Measurements from ENCODE around the gene FAXDC2. TPM values are rescaled to one million over a fixed set of nuclear protein-coding genes. Genes with fewer than 3 reads are reported as not detected.

The FAXDC2 gene
- total RNA-seq, 1 experiment from 2014 or later: 0.95 TPM

DNA sequence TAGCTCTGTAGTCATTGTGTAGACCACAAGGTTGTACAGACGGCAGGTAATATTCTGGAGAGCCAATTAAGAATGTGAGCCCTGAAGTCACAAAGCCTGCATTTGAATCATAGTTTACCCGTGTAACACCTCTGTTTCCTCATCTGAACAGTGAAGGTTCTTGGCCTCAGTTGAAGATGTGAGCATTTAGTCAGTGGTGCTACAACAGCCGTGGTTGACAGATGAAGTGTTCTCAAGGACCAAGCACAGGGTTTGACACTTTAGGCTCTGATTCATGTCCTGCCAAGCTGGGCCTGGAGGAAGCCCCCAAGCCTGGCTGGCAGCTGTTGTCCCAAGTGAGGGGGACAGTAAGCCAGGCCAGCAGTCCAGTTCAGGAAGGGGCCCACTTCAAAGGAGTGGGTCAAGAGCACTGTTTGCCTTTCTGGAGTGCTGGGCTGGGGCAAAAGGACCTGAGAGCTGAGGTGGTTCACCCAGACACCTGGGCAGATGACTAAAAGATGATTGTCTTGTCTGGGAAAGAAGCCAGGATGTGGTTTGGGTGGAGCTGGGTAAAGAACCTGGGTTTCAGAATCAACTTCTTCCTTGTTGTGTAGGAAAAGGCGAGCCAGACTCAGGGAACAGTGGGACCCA is 20.7 kb downstream of the FAXDC2 start:
- ChIA-PET CTCF (interaction anchor here (0.6 to 1.4 kb wide), 2 partner anchors 39 to 126 kb away, joined by 3 to 4 read pairs; no protein-coding TSS in a partner anchor), POLR2A (no interaction called here)
- Mint-ChIP-seq H3K4me1 (ENCODE audit: low read depth, unreplicated experiment) (peaks cover 4% of the 10 kb centered on the region), H3K27ac (ENCODE audit: unreplicated experiment) (no peak overlapping the region), H3K4me3 (ENCODE audit: unreplicated experiment) (no peak overlapping the region), H3K9me3 (ENCODE audit: unreplicated experiment) (no peaks in the 10 kb centered on the region), H3K36me3 (ENCODE audit: insufficient read depth, unreplicated experiment) (peaks cover 34% of the 10 kb centered on the region), H3K27me3 (ENCODE audit: insufficient read depth, unreplicated experiment) (no peaks in the 10 kb centered on the region)
- Histone ChIP-seq H3K27me3 (replicated peaks; ENCODE audit: control insufficient read depth, insufficient read depth, low read length) (no peaks in the 10 kb centered on the region), H3K9me3 (no peaks in the 10 kb centered on the region), H3K36me3 (ENCODE audit: control insufficient read depth, insufficient read depth, low read length) (no peaks in the 10 kb centered on the region), H3K4me3 (ENCODE audit: low read depth, low read length) (no peak overlapping the region), H3K4me1 (0 out of 2 replicates have a peak, but pooled peaks cover under 1% of the 10 kb centered on the region)
- intact Hi-C loops (cut with micrococcal nuclease; ENCODE audit: unreplicated experiment): no loop called here
- no TSS peak for BruUV-seq (replicated peaks)
- DNase-seq: no peak
- TF ChIP-seq, protein P1, sequence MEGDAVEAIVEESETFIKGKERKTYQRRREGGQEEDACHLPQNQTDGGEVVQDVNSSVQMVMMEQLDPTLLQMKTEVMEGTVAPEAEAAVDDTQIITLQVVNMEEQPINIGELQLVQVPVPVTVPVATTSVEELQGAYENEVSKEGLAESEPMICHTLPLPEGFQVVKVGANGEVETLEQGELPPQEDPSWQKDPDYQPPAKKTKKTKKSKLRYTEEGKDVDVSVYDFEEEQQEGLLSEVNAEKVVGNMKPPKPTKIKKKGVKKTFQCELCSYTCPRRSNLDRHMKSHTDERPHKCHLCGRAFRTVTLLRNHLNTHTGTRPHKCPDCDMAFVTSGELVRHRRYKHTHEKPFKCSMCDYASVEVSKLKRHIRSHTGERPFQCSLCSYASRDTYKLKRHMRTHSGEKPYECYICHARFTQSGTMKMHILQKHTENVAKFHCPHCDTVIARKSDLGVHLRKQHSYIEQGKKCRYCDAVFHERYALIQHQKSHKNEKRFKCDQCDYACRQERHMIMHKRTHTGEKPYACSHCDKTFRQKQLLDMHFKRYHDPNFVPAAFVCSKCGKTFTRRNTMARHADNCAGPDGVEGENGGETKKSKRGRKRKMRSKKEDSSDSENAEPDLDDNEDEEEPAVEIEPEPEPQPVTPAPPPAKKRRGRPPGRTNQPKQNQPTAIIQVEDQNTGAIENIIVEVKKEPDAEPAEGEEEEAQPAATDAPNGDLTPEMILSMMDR (IDR thresholded peaks at IDR 0.05; ENCODE audit: insufficient read depth in 1 of 2, low read depth in 1 of 2, low read length in 1 of 2, severe bottlenecking in 1 of 2, unreplicated experiment in 1 of 2): no peak

DNA sequence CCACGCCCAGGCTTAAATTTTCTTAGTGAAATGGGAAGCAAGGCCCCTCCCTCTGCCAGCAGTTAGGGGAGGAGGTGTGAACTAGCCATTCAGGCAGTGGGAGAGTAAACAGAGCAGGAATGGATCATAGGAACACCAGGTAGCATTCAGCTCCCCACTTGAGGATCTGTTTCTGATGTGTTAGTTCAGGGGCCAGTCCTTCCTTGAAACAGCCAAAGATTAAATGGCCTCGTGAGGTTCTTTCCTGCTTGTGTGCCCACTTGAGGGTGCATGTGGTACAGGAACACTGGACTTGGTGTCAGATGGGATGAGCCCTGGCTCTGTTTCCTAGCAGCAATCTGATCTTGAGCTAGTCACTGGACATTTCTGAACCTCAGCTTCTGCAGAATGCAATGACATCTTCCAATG is 21.2 kb downstream of the FAXDC2 start:
- CTCF ChIA-PET: interaction anchor here (1.4 kb wide), 1 partner anchor 39 kb away, joined by 3 read pairs; no protein-coding TSS in a partner anchor
- TF ChIP-seq, protein P1 (IDR thresholded peaks at IDR 0.05; ENCODE audit: insufficient read depth in 1 of 2, low read depth in 1 of 2, low read length in 1 of 2, severe bottlenecking in 1 of 2, unreplicated experiment in 1 of 2): no peak
- Mint-ChIP-seq H3K9me3 (ENCODE audit: unreplicated experiment) (no peaks in the 10 kb centered on the region), H3K27ac (ENCODE audit: unreplicated experiment) (no peak overlapping the region), H3K4me1 (ENCODE audit: low read depth, unreplicated experiment) (no peaks in the 10 kb centered on the region), H3K36me3 (ENCODE audit: insufficient read depth, unreplicated experiment) (peaks cover 39% of the 10 kb centered on the region), H3K4me3 (ENCODE audit: unreplicated experiment) (no peak overlapping the region), H3K27me3 (ENCODE audit: insufficient read depth, unreplicated experiment) (no peaks in the 10 kb centered on the region)
- intact Hi-C loops (cut with micrococcal nuclease; ENCODE audit: unreplicated experiment): no loop called here
- BruUV-seq (replicated peaks): no TSS peak
- Histone ChIP-seq H3K4me3 (ENCODE audit: low read depth, low read length) (no peak overlapping the region), H3K9me3 (no peaks in the 10 kb centered on the region), H3K4me1 (no peaks in the 10 kb centered on the region; the same call in 1 of the 2 replicates), H3K36me3 (ENCODE audit: control insufficient read depth, insufficient read depth, low read length) (no peaks in the 10 kb centered on the region), H3K27me3 (replicated peaks; ENCODE audit: control insufficient read depth, insufficient read depth, low read length) (no peaks in the 10 kb centered on the region)
- POLR2A ChIA-PET: no interaction called here
- no peak for DNase-seq

DNA sequence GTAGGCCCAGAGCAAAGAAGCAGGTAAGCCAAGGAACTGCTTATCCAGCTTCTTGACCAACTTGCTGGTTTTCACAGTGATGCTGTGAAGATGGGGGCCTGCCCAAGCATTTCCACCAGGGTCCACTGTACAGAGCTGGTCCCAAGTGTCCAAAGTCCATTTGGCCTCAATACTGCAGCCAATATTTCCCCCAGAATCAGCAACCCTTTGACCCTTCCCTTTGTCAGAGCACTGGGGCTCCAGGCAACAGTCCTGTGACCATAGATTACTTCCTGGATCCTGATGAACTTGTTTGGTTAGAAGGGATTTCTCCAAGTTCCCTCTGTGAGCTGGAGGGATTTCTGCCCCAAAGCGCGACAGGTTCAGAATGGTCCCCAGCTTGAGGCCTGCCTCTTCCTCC is 26.3 kb downstream of the FAXDC2 start:
- Histone ChIP-seq H3K27me3 (replicated peaks; ENCODE audit: control insufficient read depth, insufficient read depth, low read length) (no peaks in the 10 kb centered on the region), H3K4me1 (no peaks in the 10 kb centered on the region; the same call in 1 of the 2 replicates), H3K4me3 (ENCODE audit: low read depth, low read length) (no peak overlapping the region), H3K9me3 (no peaks in the 10 kb centered on the region), H3K36me3 (ENCODE audit: control insufficient read depth, insufficient read depth, low read length) (no peaks in the 10 kb centered on the region)
- Mint-ChIP-seq H3K4me1 (ENCODE audit: low read depth, unreplicated experiment) (no peaks in the 10 kb centered on the region), H3K36me3 (ENCODE audit: insufficient read depth, unreplicated experiment) (peaks cover 84% of the 10 kb centered on the region), H3K27me3 (ENCODE audit: insufficient read depth, unreplicated experiment) (no peaks in the 10 kb centered on the region), H3K9me3 (ENCODE audit: unreplicated experiment) (no peaks in the 10 kb centered on the region), H3K27ac (ENCODE audit: unreplicated experiment) (no peak overlapping the region), H3K4me3 (ENCODE audit: unreplicated experiment) (no peak overlapping the region)
- ChIA-PET CTCF (no interaction called here), POLR2A (no interaction called here)
- no peak for DNase-seq
- TF ChIP-seq, protein P1 (IDR thresholded peaks at IDR 0.05; ENCODE audit: insufficient read depth in 1 of 2, low read depth in 1 of 2, low read length in 1 of 2, severe bottlenecking in 1 of 2, unreplicated experiment in 1 of 2): no peak
- intact Hi-C loops (cut with micrococcal nuclease; ENCODE audit: unreplicated experiment): loop anchor here (5.0 kb wide), 1 partner anchor 33 kb away; the partner anchor contains the start of gene CNOT8
- no TSS peak for BruUV-seq (replicated peaks)
